Endothelial cell (in vitro differentiated cells): Measurements from ENCODE around the gene UPF2. TPM values are rescaled to one million over a fixed set of nuclear protein-coding genes. Genes with fewer than 3 reads are reported as not detected.

Experiments
- DNase-seq: peaks from one replicate; pipeline ENCODE4 v3.0.0; 2021; ENCODE audit warnings: low spot score
- H3K27ac Mint-ChIP-seq: one replicate; pipeline ENCODE4 v1.8.0; 2021; ENCODE audit warnings: mixed read lengths, inconsistent platforms; ENCODE audit not compliant: unreplicated experiment
- H3K27me3 Mint-ChIP-seq: one replicate; pipeline ENCODE4 v1.8.0; 2021; ENCODE audit warnings: mild to moderate bottlenecking, moderate library complexity, mixed read lengths, inconsistent platforms; ENCODE audit not compliant: unreplicated experiment
- H3K36me3 Mint-ChIP-seq: one replicate; pipeline ENCODE4 v1.8.0; 2021; ENCODE audit warnings: mild to moderate bottlenecking, low read depth, mixed read lengths, inconsistent platforms; ENCODE audit not compliant: unreplicated experiment
- H3K4me1 Mint-ChIP-seq: one replicate; pipeline ENCODE4 v1.8.0; 2021; ENCODE audit warnings: mild to moderate bottlenecking, mixed read lengths, inconsistent platforms; ENCODE audit not compliant: unreplicated experiment
- H3K4me3 Mint-ChIP-seq: one replicate; pipeline ENCODE4 v1.8.0; 2021; ENCODE audit warnings: mild to moderate bottlenecking, mixed read lengths, inconsistent platforms; ENCODE audit not compliant: unreplicated experiment
- H3K9me3 Mint-ChIP-seq: one replicate; pipeline ENCODE4 v1.8.0; 2021; ENCODE audit warnings: mixed read lengths, inconsistent platforms; ENCODE audit not compliant: unreplicated experiment
- total RNA-seq: library from RNA; stranded (reverse); fragmentation: NEBNext Ultra II Directional; extraction: Animal tissue kit (Norgen Biotek cat#: 25700); gene quantifications from one replicate; pipeline ENCODE4 v1.2.1, GENCODE V29; 2021; ENCODE audit not compliant: unreplicated experiment
- TF ChIP-seq, protein P1 (sequence below): fragments of 200-600 bp; sonication (generic); IDR thresholded peaks from one replicate; pipeline ENCODE4 v1.5.0; 2021; ENCODE audit warnings: antibody characterized with exemption; ENCODE audit not compliant: unreplicated experiment

Gene UPF2
- total RNA-seq, 1 donor from 2014 or later = 21.9 TPM

- TF ChIP-seq, protein P1, sequence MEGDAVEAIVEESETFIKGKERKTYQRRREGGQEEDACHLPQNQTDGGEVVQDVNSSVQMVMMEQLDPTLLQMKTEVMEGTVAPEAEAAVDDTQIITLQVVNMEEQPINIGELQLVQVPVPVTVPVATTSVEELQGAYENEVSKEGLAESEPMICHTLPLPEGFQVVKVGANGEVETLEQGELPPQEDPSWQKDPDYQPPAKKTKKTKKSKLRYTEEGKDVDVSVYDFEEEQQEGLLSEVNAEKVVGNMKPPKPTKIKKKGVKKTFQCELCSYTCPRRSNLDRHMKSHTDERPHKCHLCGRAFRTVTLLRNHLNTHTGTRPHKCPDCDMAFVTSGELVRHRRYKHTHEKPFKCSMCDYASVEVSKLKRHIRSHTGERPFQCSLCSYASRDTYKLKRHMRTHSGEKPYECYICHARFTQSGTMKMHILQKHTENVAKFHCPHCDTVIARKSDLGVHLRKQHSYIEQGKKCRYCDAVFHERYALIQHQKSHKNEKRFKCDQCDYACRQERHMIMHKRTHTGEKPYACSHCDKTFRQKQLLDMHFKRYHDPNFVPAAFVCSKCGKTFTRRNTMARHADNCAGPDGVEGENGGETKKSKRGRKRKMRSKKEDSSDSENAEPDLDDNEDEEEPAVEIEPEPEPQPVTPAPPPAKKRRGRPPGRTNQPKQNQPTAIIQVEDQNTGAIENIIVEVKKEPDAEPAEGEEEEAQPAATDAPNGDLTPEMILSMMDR = no peak
- peaks cover 12% of the 10 kb centered on the region for H3K4me1 Mint-ChIP-seq
- no peak for DNase-seq
- no peak overlapping the region for H3K27ac Mint-ChIP-seq
- no peaks in the 10 kb centered on the region for H3K9me3 Mint-ChIP-seq
- H3K4me3 Mint-ChIP-seq = no peak overlapping the region
- no peaks in the 10 kb centered on the region for H3K36me3 Mint-ChIP-seq
- H3K27me3 Mint-ChIP-seq = peaks cover 11% of the 10 kb centered on the region
Measured at GRCh38 chr10:11879387-11880094, 163.1 kb downstream of the UPF2 start.

- Mint-ChIP-seq H3K27ac (no peak overlapping the region), H3K9me3 (no peaks in the 10 kb centered on the region), H3K36me3 (no peaks in the 10 kb centered on the region), H3K4me3 (no peak overlapping the region), H3K27me3 (peaks cover 16% of the 10 kb centered on the region), H3K4me1 (peaks cover 16% of the 10 kb centered on the region)
- TF ChIP-seq, protein P1 = no peak
- no peak for DNase-seq
Measured at GRCh38 chr10:11878776-11879175, 163.8 kb downstream of the UPF2 start.

DNA sequence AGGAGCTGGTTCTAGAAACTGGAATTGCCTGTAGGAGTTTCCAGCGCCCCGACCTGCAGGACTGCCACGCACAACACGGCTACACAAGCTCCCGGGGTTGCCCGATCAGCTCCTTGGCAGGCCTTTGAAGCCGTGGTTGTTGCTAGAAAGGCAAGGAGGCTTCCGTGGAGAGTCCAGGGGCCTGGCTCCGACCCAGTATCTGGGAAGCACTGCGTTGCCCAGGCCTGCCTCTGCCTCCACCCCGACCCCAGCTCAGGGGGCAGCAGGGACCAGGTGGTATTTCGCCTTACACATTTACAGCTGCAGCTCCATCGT is 165.1 kb downstream of the UPF2 start:
- TF ChIP-seq, protein P1 = no peak
- Mint-ChIP-seq H3K36me3 (no peaks in the 10 kb centered on the region), H3K27me3 (peaks cover 18% of the 10 kb centered on the region), H3K4me1 (peaks cover 16% of the 10 kb centered on the region), H3K9me3 (no peaks in the 10 kb centered on the region), H3K27ac (no peak overlapping the region), H3K4me3 (no peak overlapping the region)
- DNase-seq = no peak

GRCh38 chr10:11876805-11877590 is 165.6 kb downstream of the UPF2 start:
- Mint-ChIP-seq H3K4me1 (peaks cover 16% of the 10 kb centered on the region), H3K4me3 (no peak overlapping the region), H3K36me3 (no peaks in the 10 kb centered on the region), H3K9me3 (no peaks in the 10 kb centered on the region), H3K27me3 (peaks cover 18% of the 10 kb centered on the region), H3K27ac (no peak overlapping the region)
- DNase-seq = no peak
- TF ChIP-seq, protein P1 = no peak

DNA sequence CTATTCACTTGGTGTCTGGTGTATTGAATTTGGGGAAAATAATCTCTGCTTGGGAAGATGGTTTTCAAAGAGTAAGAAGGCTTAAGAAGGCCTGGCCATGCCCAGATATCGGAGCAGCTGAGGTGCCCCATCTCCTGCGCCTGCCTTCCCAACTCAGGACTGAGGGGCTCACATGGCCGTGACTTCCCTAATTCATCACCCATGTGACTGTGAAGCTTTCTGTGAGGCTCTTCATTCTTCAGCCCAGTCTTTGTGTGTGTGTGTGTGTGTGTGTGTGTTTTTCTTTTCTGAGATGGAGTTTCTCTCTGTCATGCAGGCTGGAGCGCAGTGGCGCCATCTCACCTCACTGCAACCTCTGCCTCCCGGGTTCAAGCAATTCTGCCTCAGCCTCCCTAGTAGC is 166.3 kb downstream of the UPF2 start:
- H3K36me3 Mint-ChIP-seq = no peaks in the 10 kb centered on the region
- DNase-seq = no peak
- no peak overlapping the region for H3K27ac Mint-ChIP-seq
- H3K27me3 Mint-ChIP-seq = peaks cover 18% of the 10 kb centered on the region
- H3K9me3 Mint-ChIP-seq = no peaks in the 10 kb centered on the region
- H3K4me3 Mint-ChIP-seq = no peak overlapping the region
- H3K4me1 Mint-ChIP-seq = peaks cover 19% of the 10 kb centered on the region
- TF ChIP-seq, protein P1 = no peak
